K562 (cell line): Measurements from ENCODE around the gene TUBD1. TPM values are rescaled to one million over a fixed set of nuclear protein-coding genes. Genes with fewer than 3 reads are reported as not detected.

ENCODE experiments used
- ELF4 ChIP-seq: fragments of 450-650 bp; formaldehyde crosslinking; IDR thresholded peaks from 2 replicates; pipeline ENCODE4 v1.4.0; 2022; ENCODE audit warnings: missing genetic modification characterization
- HIVEP1 ChIP-seq: fragments of 250-450 bp; sonication (Bioruptor Pico); IDR thresholded peaks from 2 replicates; pipeline ENCODE4 v1.4.0; 2020; ENCODE audit warnings: mild to moderate bottlenecking
- NUFIP1 ChIP-seq: fragments of 450-650 bp; IDR thresholded peaks from 2 replicates; pipeline ENCODE4 v1.6.1; 2018; ENCODE audit not compliant: partially characterized antibody
- RBFOX2 ChIP-seq: fragments of 200-400 bp; formaldehyde crosslinking; IDR thresholded peaks from 2 replicates; pipeline ENCODE4 v1.6.1; 2017; ENCODE audit warnings: low read depth, mild to moderate bottlenecking, low read length, moderate library complexity
- SETDB1 ChIP-seq: IDR thresholded peaks from one replicate; pipeline ENCODE4 v1.6.1; 2012; ENCODE audit warnings: low read length, control low read depth, inconsistent platforms
- SOX6 ChIP-seq: fragments of 450-650 bp; IDR thresholded peaks from 2 replicates; pipeline ENCODE4 v1.6.1; 2014; ENCODE audit warnings: mild to moderate bottlenecking
- USF1 ChIP-seq: sonication (generic); formaldehyde crosslinking; IDR thresholded peaks from 2 replicates; pipeline ENCODE4 v1.9.0; 2022; ENCODE audit warnings: mild to moderate bottlenecking, missing genetic modification reagents
- ZBTB49 ChIP-seq: sonication (generic); formaldehyde crosslinking; IDR thresholded peaks from 2 replicates; pipeline ENCODE4 v1.8.0; 2022; ENCODE audit warnings: missing genetic modification reagents, mild to moderate bottlenecking, borderline replicate concordance
- ZNF224 ChIP-seq: sonication (generic); formaldehyde crosslinking; IDR thresholded peaks from 2 replicates; pipeline ENCODE4 v1.8.0; 2022; ENCODE audit warnings: mild to moderate bottlenecking, missing genetic modification reagents
- polyA plus RNA-seq, 8 experiments: library from polyadenylated mRNA; depleted of rRNA in 4 of 8; stranded (reverse) in 5 of 8; unstranded in 3 of 8; fragments of >200 nt; fragmentation: Nextera tagmentation in 2 of 8; fragmentation: Illumina TruSeq in 1 of 8; extraction: Ambion mirVana in 2 of 8; extraction: Trizol in 1 of 8; gene quantifications; 2 replicates each; pipeline versions ENCODE4 v1.2.1 to v1.2.3, GENCODE V29; 2011 to 2014; ENCODE audit warnings: inconsistent platforms in 1 of 8, missing spikeins in 1 of 8
- total RNA-seq, 7 experiments: library from RNA; depleted of rRNA in 6 of 7; stranded (reverse); fragments of >200 nt in 6 of 7; fragmentation: Illumina TruSeq in 2 of 7; extraction: Trizol in 2 of 7; gene quantifications; 2 replicates each; pipeline versions ENCODE4 v1.2.1 to v1.2.3, GENCODE V29; 2011 to 2021; ENCODE audit warnings: low replicate concordance in 1 of 7
- TF ChIP-seq, protein P1 (sequence below), 2 experiments: fragments of 450-650 bp in 1 of 2; sonication (generic) in 1 of 2; formaldehyde crosslinking in 1 of 2; IDR thresholded peaks; 2 replicates each; pipeline versions ENCODE4 v1.7.1 to v1.9.0; 2016 to 2022; ENCODE audit warnings: inconsistent platforms in 1 of 2, mild to moderate bottlenecking in 1 of 2, missing genetic modification reagents in 1 of 2
- TF ChIP-seq, protein P2 (sequence below): fragments of 200-800 bp; sonication (Bioruptor generic); IDR thresholded peaks from 2 replicates; pipeline ENCODE4 v1.6.1; 2017; ENCODE audit warnings: missing genetic modification characterization, missing compliant biosample characterization
- TF ChIP-seq, protein P3 (sequence below): fragments of 250-450 bp; sonication (Bioruptor Pico); IDR thresholded peaks from 2 replicates; pipeline ENCODE4 v1.8.0; 2021; ENCODE audit warnings: borderline replicate concordance, mild to moderate bottlenecking, moderate library complexity; ENCODE audit not compliant: poor library complexity, severe bottlenecking

Gene TUBD1
- total and polyA plus RNA-seq, 9 of the 15 experiments (the other 6 are each of a cell fraction or from before 2014, with no cell fraction given) = 10.8 to 35.3 (median 17.9) TPM

DNA sequence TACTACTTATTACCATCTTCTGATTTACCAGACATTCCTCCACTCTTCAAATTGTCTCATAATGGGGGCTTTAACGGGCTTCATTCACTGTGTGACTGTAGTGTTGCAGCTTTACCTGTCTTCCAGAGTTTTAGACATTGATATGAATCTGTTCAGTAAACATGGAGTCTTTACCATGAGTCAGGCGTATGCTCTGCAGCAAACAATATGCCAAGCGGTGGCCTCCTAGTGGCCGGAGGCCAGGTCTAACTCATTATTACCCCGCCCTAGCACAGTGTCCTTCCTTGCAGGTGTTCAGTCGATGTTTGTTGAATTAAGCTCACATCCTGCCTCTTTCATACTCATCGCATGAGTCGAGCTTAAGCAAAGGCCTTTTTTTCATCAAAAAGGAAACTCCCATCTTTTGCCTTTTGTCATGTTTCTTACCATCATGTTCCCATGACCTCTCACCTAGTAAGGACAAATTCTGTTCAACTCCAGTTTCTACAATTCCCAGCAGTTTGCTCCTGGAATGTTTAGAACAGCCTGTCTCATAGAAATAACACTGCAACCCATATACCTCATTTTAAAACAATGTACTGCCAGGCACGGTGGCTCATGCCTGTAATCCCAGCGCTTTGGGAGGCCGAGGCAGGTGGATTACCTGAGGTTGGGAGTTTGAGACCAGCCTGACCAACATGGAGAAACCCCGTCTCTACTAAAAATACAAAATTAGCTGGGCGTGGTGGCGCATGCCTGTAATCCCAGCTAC lies 39.4 kb downstream of the TUBD1 start (continued):
- TF ChIP-seq, protein P1, sequence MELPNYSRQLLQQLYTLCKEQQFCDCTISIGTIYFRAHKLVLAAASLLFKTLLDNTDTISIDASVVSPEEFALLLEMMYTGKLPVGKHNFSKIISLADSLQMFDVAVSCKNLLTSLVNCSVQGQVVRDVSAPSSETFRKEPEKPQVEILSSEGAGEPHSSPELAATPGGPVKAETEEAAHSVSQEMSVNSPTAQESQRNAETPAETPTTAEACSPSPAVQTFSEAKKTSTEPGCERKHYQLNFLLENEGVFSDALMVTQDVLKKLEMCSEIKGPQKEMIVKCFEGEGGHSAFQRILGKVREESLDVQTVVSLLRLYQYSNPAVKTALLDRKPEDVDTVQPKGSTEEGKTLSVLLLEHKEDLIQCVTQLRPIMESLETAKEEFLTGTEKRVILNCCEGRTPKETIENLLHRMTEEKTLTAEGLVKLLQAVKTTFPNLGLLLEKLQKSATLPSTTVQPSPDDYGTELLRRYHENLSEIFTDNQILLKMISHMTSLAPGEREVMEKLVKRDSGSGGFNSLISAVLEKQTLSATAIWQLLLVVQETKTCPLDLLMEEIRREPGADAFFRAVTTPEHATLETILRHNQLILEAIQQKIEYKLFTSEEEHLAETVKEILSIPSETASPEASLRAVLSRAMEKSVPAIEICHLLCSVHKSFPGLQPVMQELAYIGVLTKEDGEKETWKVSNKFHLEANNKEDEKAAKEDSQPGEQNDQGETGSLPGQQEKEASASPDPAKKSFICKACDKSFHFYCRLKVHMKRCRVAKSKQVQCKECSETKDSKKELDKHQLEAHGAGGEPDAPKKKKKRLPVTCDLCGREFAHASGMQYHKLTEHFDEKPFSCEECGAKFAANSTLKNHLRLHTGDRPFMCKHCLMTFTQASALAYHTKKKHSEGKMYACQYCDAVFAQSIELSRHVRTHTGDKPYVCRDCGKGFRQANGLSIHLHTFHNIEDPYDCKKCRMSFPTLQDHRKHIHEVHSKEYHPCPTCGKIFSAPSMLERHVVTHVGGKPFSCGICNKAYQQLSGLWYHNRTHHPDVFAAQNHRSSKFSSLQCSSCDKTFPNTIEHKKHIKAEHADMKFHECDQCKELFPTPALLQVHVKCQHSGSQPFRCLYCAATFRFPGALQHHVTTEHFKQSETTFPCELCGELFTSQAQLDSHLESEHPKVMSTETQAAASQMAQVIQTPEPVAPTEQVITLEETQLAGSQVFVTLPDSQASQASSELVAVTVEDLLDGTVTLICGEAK (IDR thresholded peaks at IDR 0.05) = no peak
- TF ChIP-seq, protein P1 (CRISPR knock-in tag; IDR thresholded peaks at IDR 0.05) = no peak
- TF ChIP-seq ELF4 = no peak
- TF ChIP-seq ZNF224 (CRISPR knock-in tag) = no peak
- TF ChIP-seq RBFOX2 = no peak
- TF ChIP-seq, protein P2, sequence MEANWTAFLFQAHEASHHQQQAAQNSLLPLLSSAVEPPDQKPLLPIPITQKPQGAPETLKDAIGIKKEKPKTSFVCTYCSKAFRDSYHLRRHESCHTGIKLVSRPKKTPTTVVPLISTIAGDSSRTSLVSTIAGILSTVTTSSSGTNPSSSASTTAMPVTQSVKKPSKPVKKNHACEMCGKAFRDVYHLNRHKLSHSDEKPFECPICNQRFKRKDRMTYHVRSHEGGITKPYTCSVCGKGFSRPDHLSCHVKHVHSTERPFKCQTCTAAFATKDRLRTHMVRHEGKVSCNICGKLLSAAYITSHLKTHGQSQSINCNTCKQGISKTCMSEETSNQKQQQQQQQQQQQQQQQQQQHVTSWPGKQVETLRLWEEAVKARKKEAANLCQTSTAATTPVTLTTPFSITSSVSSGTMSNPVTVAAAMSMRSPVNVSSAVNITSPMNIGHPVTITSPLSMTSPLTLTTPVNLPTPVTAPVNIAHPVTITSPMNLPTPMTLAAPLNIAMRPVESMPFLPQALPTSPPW (CRISPR knock-in tag) = 0 out of 2 replicates have a peak, but pooled peaks have one; percentile 17
- TF ChIP-seq NUFIP1 = no peak
- TF ChIP-seq SOX6 = 0 out of 2 replicates have a peak, but pooled peaks have one; percentile 33
- no peak for TF ChIP-seq SETDB1
- TF ChIP-seq HIVEP1 = no peak
- TF ChIP-seq, protein P3, sequence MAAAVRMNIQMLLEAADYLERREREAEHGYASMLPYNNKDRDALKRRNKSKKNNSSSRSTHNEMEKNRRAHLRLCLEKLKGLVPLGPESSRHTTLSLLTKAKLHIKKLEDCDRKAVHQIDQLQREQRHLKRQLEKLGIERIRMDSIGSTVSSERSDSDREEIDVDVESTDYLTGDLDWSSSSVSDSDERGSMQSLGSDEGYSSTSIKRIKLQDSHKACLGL = no peak
- no peak for TF ChIP-seq USF1 (CRISPR knock-in tag)
- TF ChIP-seq ZBTB49 = no peak
